Measurements from ENCODE around the gene CSTB. TPM values are rescaled to one million over a fixed set of nuclear protein-coding genes. Genes with fewer than 3 reads are reported as not detected.

CSTB gene
- total RNA-seq, 1 donor from 2014 or later: 56.5 TPM

DNA sequence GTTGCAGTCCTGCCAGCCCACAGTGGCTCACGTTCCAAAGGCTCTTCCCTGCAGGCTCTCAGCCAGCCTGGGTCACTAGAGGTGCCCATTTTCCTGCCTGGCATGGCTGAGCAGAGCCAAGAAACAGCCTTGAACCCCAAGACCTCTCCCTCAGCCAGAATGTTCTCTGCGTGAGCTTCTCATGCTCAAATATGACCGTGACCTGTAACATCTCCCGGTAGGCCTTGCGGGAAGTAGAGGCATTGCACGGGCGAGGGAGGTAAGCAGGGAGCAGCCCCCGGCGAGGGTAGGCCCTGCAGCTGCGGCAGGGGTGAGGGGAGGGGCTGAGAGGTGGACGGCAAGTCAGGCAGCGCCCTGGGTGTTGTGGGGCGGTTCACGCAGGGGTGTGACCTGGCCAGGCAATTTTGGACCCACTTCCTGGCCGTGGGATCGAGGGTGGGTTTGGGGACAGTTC, 33.3 kb upstream of the CSTB start:
- Mint-ChIP-seq H3K27me3 (ENCODE audit: low read depth) (no peaks in the 10 kb centered on the region), H3K4me3 (ENCODE audit: unreplicated experiment) (no peak overlapping the region), H3K4me1 (ENCODE audit: low read depth) (peaks cover 7% of the 10 kb centered on the region), H3K27ac (ENCODE audit: unreplicated experiment) (no peak overlapping the region), H3K9me3 (ENCODE audit: low read depth) (no peaks in the 10 kb centered on the region), H3K36me3 (ENCODE audit: low read depth) (no peaks in the 10 kb centered on the region)
- TF ChIP-seq CTCF (IDR thresholded peaks at IDR 0.05): no peak
- DNase-seq (ENCODE audit: low spot score): peak; percentile 93

DNA sequence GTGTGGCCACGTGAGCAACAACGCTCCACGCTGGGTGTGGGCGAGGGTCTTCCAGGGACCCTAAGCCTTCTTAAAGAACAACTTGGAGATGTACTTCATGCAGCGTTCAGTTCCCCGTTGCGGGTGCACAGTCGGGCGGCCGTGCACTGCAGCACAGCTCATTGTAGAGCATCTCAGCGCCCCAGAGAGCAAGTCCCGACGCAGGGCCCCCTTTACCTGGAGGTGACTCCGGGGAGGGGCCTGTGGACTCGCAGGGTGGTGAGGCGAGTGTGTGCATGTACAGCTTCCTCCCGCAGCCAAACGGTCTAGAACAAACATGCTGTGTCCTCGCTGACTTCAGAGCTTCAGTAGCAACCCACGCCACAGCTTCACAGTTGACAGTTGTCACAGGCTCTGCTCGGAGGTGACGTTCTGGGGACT, 32.7 kb upstream of the CSTB start:
- no peak overlapping the region for H3K4me3 Mint-ChIP-seq (ENCODE audit: unreplicated experiment)
- no peak for TF ChIP-seq CTCF (IDR thresholded peaks at IDR 0.05)
- H3K27ac Mint-ChIP-seq (ENCODE audit: unreplicated experiment): no peak overlapping the region
- no peaks in the 10 kb centered on the region for H3K27me3 Mint-ChIP-seq (ENCODE audit: low read depth)
- DNase-seq (ENCODE audit: low spot score): peak; percentile 88
- H3K36me3 Mint-ChIP-seq (ENCODE audit: low read depth): no peaks in the 10 kb centered on the region
- peaks cover 7% of the 10 kb centered on the region for H3K4me1 Mint-ChIP-seq (ENCODE audit: low read depth)
- H3K9me3 Mint-ChIP-seq (ENCODE audit: low read depth): no peaks in the 10 kb centered on the region

DNA sequence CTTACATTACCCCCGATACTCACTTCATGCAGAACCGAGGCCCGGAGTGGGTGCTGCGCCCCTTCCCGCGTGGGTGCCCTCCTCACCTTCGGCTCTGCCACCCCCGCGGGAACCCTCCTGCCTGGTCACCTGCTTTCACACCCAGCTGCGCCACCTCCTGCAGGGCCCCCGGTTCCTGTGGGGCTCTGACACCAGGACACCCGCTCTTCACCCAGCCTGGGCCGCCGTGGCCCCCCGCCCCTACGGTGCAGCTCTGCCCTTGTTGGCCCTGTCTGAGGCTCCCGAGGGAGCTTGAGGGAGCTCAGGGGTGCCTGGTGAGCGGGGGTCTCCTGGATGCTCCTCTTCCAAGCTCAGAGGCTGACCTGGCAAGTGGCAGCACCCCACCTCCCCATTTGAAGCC, 32.3 kb upstream of the CSTB start:
- DNase-seq (ENCODE audit: low spot score): peak; percentile 93
- TF ChIP-seq CTCF (IDR thresholded peaks at IDR 0.05): no peak
- Mint-ChIP-seq H3K9me3 (ENCODE audit: low read depth) (no peaks in the 10 kb centered on the region), H3K36me3 (ENCODE audit: low read depth) (peaks cover 1% of the 10 kb centered on the region), H3K4me1 (ENCODE audit: low read depth) (peaks cover 7% of the 10 kb centered on the region), H3K27me3 (ENCODE audit: low read depth) (no peaks in the 10 kb centered on the region), H3K27ac (ENCODE audit: unreplicated experiment) (no peak overlapping the region), H3K4me3 (ENCODE audit: unreplicated experiment) (no peak overlapping the region)

- no peak overlapping the region for H3K27ac Mint-ChIP-seq (ENCODE audit: unreplicated experiment)
- peaks cover 7% of the 10 kb centered on the region for H3K36me3 Mint-ChIP-seq (ENCODE audit: low read depth)
These were observed 30.1 kb upstream of the CSTB start for GRCh38 chr21:43806017-43806710.

GRCh38 chr21:43805275-43805800, 29.2 kb upstream of the CSTB start:
- Mint-ChIP-seq H3K27me3 (ENCODE audit: low read depth) (no peaks in the 10 kb centered on the region), H3K4me3 (ENCODE audit: unreplicated experiment) (no peak overlapping the region), H3K4me1 (ENCODE audit: low read depth) (no peaks in the 10 kb centered on the region), H3K36me3 (ENCODE audit: low read depth) (peaks cover 9% of the 10 kb centered on the region), H3K9me3 (ENCODE audit: low read depth) (no peaks in the 10 kb centered on the region), H3K27ac (ENCODE audit: unreplicated experiment) (no peak overlapping the region)
- no peak for TF ChIP-seq CTCF (IDR thresholded peaks at IDR 0.05)
- no peak for DNase-seq (ENCODE audit: low spot score)

More at GRCh38 chr21:43806017-43806710, 30.1 kb upstream of the CSTB start:
- Mint-ChIP-seq H3K4me1 (ENCODE audit: low read depth) (peaks cover 4% of the 10 kb centered on the region), H3K9me3 (ENCODE audit: low read depth) (no peaks in the 10 kb centered on the region), H3K4me3 (ENCODE audit: unreplicated experiment) (no peak overlapping the region), H3K27me3 (ENCODE audit: low read depth) (no peaks in the 10 kb centered on the region)
- no peak for TF ChIP-seq CTCF (IDR thresholded peaks at IDR 0.05)
- DNase-seq (ENCODE audit: low spot score): no peak

Data from chondrocyte (in vitro differentiated cells).